Neural progenitor cell (in vitro differentiated cells): Measurements from ENCODE around the gene MEGF9.

Experiments
- EZH2 ChIP-seq: fragments of 200-600 bp; sonication (generic); IDR thresholded peaks from 2 replicates; pipeline ENCODE4 v1.6.1; 2017; ENCODE audit warnings: antibody characterized with exemption, mild to moderate bottlenecking, moderate library complexity
- TF ChIP-seq, protein P1 (sequence below): fragments of 200-600 bp; sonication (generic); IDR thresholded peaks from 2 replicates; pipeline ENCODE4 v1.5.1; 2017; ENCODE audit warnings: antibody characterized with exemption, mild to moderate bottlenecking

DNA sequence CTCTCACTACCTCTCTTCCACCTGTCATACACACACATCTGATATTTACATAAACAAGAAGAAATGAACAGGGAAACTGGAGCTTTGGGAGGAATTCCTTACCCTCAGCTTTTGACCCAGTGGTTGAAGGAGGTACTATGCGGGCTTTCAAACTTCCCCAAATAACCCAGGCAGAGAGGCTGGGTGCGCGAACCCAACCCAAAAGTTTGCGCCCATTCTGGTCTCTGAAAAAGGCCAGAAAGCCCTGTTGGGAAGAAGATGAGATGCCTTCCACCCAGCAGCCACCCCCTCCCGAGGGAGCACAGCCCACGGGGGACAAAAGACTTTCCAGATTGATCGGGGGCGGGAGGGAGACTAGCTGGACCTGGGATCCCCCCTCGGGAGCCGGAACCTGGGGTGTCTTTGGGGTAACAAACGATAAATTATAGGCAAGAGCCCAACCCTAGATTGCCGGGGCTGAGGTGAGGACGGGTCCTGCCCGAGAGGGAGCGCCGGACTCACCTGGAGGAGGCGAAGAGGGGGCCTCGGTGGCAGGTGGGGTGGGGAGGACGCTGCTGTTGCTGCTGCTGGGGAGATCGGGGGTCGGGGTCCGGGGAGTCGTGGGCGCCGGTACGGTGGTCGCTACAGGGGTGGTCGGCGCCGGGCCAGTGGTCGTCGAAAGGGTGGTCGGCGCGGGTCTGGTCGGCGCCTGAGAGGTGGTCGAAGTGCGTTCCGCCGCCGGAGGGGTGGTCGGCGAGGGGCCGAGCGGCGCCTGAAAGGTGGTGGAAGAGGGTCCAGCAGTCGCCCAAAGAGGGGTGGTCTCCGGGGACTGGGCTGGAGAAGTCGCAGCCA is 798 bp downstream of the MEGF9 start:
- TF ChIP-seq, protein P1, sequence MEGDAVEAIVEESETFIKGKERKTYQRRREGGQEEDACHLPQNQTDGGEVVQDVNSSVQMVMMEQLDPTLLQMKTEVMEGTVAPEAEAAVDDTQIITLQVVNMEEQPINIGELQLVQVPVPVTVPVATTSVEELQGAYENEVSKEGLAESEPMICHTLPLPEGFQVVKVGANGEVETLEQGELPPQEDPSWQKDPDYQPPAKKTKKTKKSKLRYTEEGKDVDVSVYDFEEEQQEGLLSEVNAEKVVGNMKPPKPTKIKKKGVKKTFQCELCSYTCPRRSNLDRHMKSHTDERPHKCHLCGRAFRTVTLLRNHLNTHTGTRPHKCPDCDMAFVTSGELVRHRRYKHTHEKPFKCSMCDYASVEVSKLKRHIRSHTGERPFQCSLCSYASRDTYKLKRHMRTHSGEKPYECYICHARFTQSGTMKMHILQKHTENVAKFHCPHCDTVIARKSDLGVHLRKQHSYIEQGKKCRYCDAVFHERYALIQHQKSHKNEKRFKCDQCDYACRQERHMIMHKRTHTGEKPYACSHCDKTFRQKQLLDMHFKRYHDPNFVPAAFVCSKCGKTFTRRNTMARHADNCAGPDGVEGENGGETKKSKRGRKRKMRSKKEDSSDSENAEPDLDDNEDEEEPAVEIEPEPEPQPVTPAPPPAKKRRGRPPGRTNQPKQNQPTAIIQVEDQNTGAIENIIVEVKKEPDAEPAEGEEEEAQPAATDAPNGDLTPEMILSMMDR, result no peak
- peak; percentile 40 for TF ChIP-seq EZH2
